GM12891 (cell line): ENCODE data around the gene RYR2.
"Not testable (repeated sequence)": the region's sequence is repeated elsewhere in the genome, so short reads cannot be mapped to it uniquely, and the experiment has no call there.

Experiments
- POLR2A ChIP-seq: IDR thresholded peaks from 2 replicates; pipeline ENCODE4 v1.6.1; 2011; ENCODE audit warnings: low read depth, low read length, control low read depth
- POLR2AphosphoS5 ChIP-seq: IDR thresholded peaks from 2 replicates; pipeline ENCODE4 v1.6.1; 2011; ENCODE audit warnings: low read depth, low read length, control low read depth

GRCh38 chr1:237843516-237843915 is 801.5 kb downstream of the RYR2 start:
- not testable (repeated sequence) for TF ChIP-seq POLR2AphosphoS5, POLR2A
